Liver (tissue), 3 donors: Measurements from ENCODE around the gene PDGFB.

Experiments
- CTCF ChIP-seq: fragments of 150-350 bp; IDR thresholded peaks from 2 replicates; pipeline ENCODE4 v1.5.1; 2017; ENCODE audit warnings: improper control_type of control experiment, low read depth, low read length; ENCODE audit not compliant: missing input control
- FOXA1 ChIP-seq: IDR thresholded peaks from 2 replicates; pipeline ENCODE4 v1.6.1; 2016; ENCODE audit warnings: antibody characterized with exemption
- GABPA ChIP-seq, 2 donors: IDR thresholded peaks in 1 of 2; conservative IDR thresholded peaks in 1 of 2; 2 replicates each; pipeline ENCODE4 v1.6.1; 2016; ENCODE audit warnings: antibody characterized with exemption in 2 of 2, mild to moderate bottlenecking in 1 of 2, moderate library complexity in 1 of 2
- MAX ChIP-seq: IDR thresholded peaks from 2 replicates; pipeline ENCODE4 v1.6.1; 2016; ENCODE audit warnings: antibody characterized with exemption
- REST ChIP-seq: IDR thresholded peaks from 2 replicates; pipeline ENCODE4 v1.6.1; 2016; ENCODE audit warnings: antibody characterized with exemption, mild to moderate bottlenecking
- SP1 ChIP-seq: IDR thresholded peaks from 2 replicates; pipeline ENCODE4 v1.6.1; 2018; ENCODE audit warnings: antibody characterized with exemption, mild to moderate bottlenecking
- TAF1 ChIP-seq: conservative IDR thresholded peaks from 2 replicates; pipeline ENCODE4 v1.6.1; 2016; ENCODE audit warnings: antibody characterized with exemption, mild to moderate bottlenecking
- YY1 ChIP-seq: IDR thresholded peaks from 2 replicates; pipeline ENCODE4 v1.6.1; 2016; ENCODE audit warnings: antibody characterized with exemption, mild to moderate bottlenecking
- ZBTB33 ChIP-seq: IDR thresholded peaks from 2 replicates; pipeline ENCODE4 v1.6.1; 2016; ENCODE audit warnings: antibody characterized with exemption
- donor health status: healthy.
- donor health status: healthy.

- TF ChIP-seq CTCF (no peak), REST (no peak), TAF1 (no peak), GABPA (IDR thresholded peaks at IDR 0.05 in 1 of 2, conservative IDR thresholded peaks at IDR 0.05 in 1 of 2) (no peak), ZBTB33 (no peak), SP1 (no peak), YY1 (no peak), MAX (no peak), FOXA1 (no peak)
Measured at GRCh38 chr22:39212721-39213376, 31.9 kb downstream of the PDGFB start.
